A549 (cell line): ENCODE results near the gene GLS. TPM values are rescaled to one million over a fixed set of nuclear protein-coding genes. Genes with fewer than 3 reads are reported as not detected.

Source experiments
- ATAC-seq, 2 experiments: fragments of 200-7000 bp in 1 of 2; fragments of >200 bp in 1 of 2; cut with Nextera tagmentation in 1 of 2; cut with Tn5 transposase in 1 of 2; 3 replicates each; pipeline versions ENCODE4 v1.8.0 to v1.9.1; 2018 to 2020; ENCODE audit warnings: mild to moderate bottlenecking in 1 of 2, moderate library complexity in 1 of 2
- CTCF ChIA-PET: fragments of 300-600 bp; sonication (Branson Sonifier 250); formaldehyde crosslinking; extraction: SDS; loops from one replicate; lab custom pipeline; 2021; ENCODE audit warnings: antibody characterized with exemption, inconsistent platforms; lab: Yijun Ruan, JAX
- POLR2A ChIA-PET: fragments of 350-600 bp; formaldehyde crosslinking; extraction: SDS; loops from one replicate; lab custom pipeline; 2021; ENCODE audit warnings: antibody characterized with exemption, inconsistent platforms; lab: Yijun Ruan, JAX
- DNase-seq, 2 experiments: peaks; one replicate each; pipeline versions ENCODE4 v3.0.0 to v3.0.0-alpha.2; 2011 to 2016; ENCODE audit warnings: low read depth in 1 of 2, low spot score in 1 of 2
- FAIRE-seq: peaks from 2 replicates; lab custom pipeline; 2011; peaks lifted over from hg19 to GRCh38; lab: Jason Lieb, UNC
- H3K27ac ChIP-seq, 2 experiments: fragments of >200 bp; sonication (Bioruptor Twin); formaldehyde crosslinking; 3 replicates each; pipeline ENCODE4 v1.5.1; 2016 to 2017
- H3K4me1 ChIP-seq: fragments of >200 bp; sonication (Bioruptor Twin); formaldehyde crosslinking; 3 replicates; pipeline ENCODE4 v1.6.1; 2016
- H3K4me2 ChIP-seq: fragments of >200 bp; sonication (Bioruptor Twin); formaldehyde crosslinking; 3 replicates; pipeline ENCODE4 v1.6.1; 2016
- H3K4me3 ChIP-seq: fragments of >200 bp; sonication (Bioruptor Twin); formaldehyde crosslinking; 3 replicates; pipeline ENCODE4 v1.5.1; 2016
- H3K9me3 ChIP-seq: fragments of >200 bp; sonication (Bioruptor Twin); formaldehyde crosslinking; 3 replicates; pipeline ENCODE4 v1.6.1; 2016
- BCL3 ChIP-seq: fragments of >200 bp; sonication (Bioruptor Twin); formaldehyde crosslinking; IDR thresholded peaks from 3 replicates; pipeline ENCODE4 v1.6.1; 2016
- CBX2 ChIP-seq: fragments of 200-600 bp; sonication (generic); IDR thresholded peaks from 2 replicates; pipeline ENCODE4 v1.6.1; 2016; ENCODE audit warnings: low read depth, mild to moderate bottlenecking, borderline replicate concordance
- CBX8 ChIP-seq: fragments of 200-600 bp; sonication (generic); IDR thresholded peaks from 2 replicates; pipeline ENCODE4 v1.6.1; 2016
- CEBPB ChIP-seq, 2 experiments: fragments of >200 bp in 1 of 2; sonication (Bioruptor Twin) in 1 of 2; formaldehyde crosslinking in 1 of 2; IDR thresholded peaks; 2 replicates each; pipeline ENCODE4 v1.6.1; 2012 to 2016
- CHD4 ChIP-seq: fragments of 200-600 bp; sonication (generic); IDR thresholded peaks from 2 replicates; pipeline ENCODE4 v1.6.1; 2016; ENCODE audit warnings: antibody characterized with exemption, mild to moderate bottlenecking, borderline replicate concordance
- E2F6 ChIP-seq: IDR thresholded peaks from 2 replicates; pipeline ENCODE4 v1.6.1; 2012; ENCODE audit warnings: low read depth, borderline replicate concordance
- EHF ChIP-seq: fragments of 250-450 bp; sonication (Bioruptor Pico); IDR thresholded peaks from 2 replicates; pipeline ENCODE4 v1.5.0; 2020; ENCODE audit warnings: mild to moderate bottlenecking
- EHMT2 ChIP-seq: fragments of 200-600 bp; sonication (generic); IDR thresholded peaks from 2 replicates; pipeline ENCODE4 v1.6.1; 2016; ENCODE audit warnings: antibody characterized with exemption, low read depth, mild to moderate bottlenecking, moderate library complexity
- EP300 ChIP-seq, 2 experiments: fragments of >200 bp; sonication (Bioruptor Twin); formaldehyde crosslinking; IDR thresholded peaks; 2 replicates in 1 of 2; 3 replicates in 1 of 2; pipeline ENCODE4 v1.6.1; 2016 to 2017
- ESRRA ChIP-seq: fragments of 150-350 bp; IDR thresholded peaks from 2 replicates; pipeline ENCODE4 v1.6.1; 2014; ENCODE audit warnings: mild to moderate bottlenecking, low read length, borderline replicate concordance
- FOXS1 ChIP-seq: fragments of 250-450 bp; sonication (Bioruptor Pico); IDR thresholded peaks from 2 replicates; pipeline ENCODE4 v1.5.0; 2020; ENCODE audit warnings: mild to moderate bottlenecking, moderate library complexity
- GATA3 ChIP-seq: IDR thresholded peaks from 2 replicates; pipeline ENCODE4 v1.6.1; 2012; ENCODE audit warnings: borderline replicate concordance
- HDAC2 ChIP-seq: fragments of 200-600 bp; sonication (generic); IDR thresholded peaks from 2 replicates; pipeline ENCODE4 v1.6.1; 2016
- HMGXB4 ChIP-seq: fragments of 250-450 bp; sonication (Bioruptor Pico); IDR thresholded peaks from 2 replicates; pipeline ENCODE4 v1.5.0; 2021; ENCODE audit warnings: mild to moderate bottlenecking, moderate library complexity, borderline replicate concordance
- HOXA7 ChIP-seq: fragments of 250-450 bp; sonication (Bioruptor Pico); IDR thresholded peaks from 2 replicates; pipeline ENCODE4 v1.5.0; 2020; ENCODE audit warnings: mild to moderate bottlenecking, moderate library complexity
- HOXB5 ChIP-seq: fragments of 250-450 bp; sonication (Bioruptor Pico); IDR thresholded peaks from 2 replicates; pipeline ENCODE4 v1.5.0; 2020; ENCODE audit warnings: mild to moderate bottlenecking, moderate library complexity
- JUNB ChIP-seq: fragments of >200 bp; sonication (Bioruptor Twin); formaldehyde crosslinking; IDR thresholded peaks from 2 replicates; pipeline ENCODE4 v1.6.1; 2016
- KDM1A ChIP-seq: fragments of 200-600 bp; sonication (generic); IDR thresholded peaks from 2 replicates; pipeline ENCODE4 v1.6.1; 2016; ENCODE audit warnings: low read depth, mild to moderate bottlenecking
- MAX ChIP-seq: IDR thresholded peaks from 2 replicates; pipeline ENCODE4 v1.6.1; 2012
- MYC ChIP-seq: IDR thresholded peaks from 2 replicates; pipeline ENCODE4 v1.6.1; 2012; ENCODE audit warnings: mild to moderate bottlenecking, inconsistent platforms, low read length, improper control_type of control experiment, borderline replicate concordance
- NFE2L2 ChIP-seq: fragments of 150-350 bp; conservative IDR thresholded peaks from 2 replicates; pipeline ENCODE4 v1.6.1; 2014; ENCODE audit warnings: low read length
- NR3C1 ChIP-seq: fragments of >200 bp; sonication (Bioruptor Twin); formaldehyde crosslinking; IDR thresholded peaks from 3 replicates; pipeline ENCODE4 v1.6.1; 2017
- PBX3 ChIP-seq: IDR thresholded peaks from 2 replicates; pipeline ENCODE4 v1.6.1; 2012
- PHF8 ChIP-seq: fragments of 200-600 bp; sonication (generic); IDR thresholded peaks from 2 replicates; pipeline ENCODE4 v1.6.1; 2016; ENCODE audit warnings: low read depth, mild to moderate bottlenecking, antibody characterized with exemption, moderate library complexity, borderline replicate concordance
- POLR2A ChIP-seq: IDR thresholded peaks from 2 replicates; pipeline ENCODE4 v1.6.1; 2012; ENCODE audit warnings: mild to moderate bottlenecking, low read length
- RCOR1 ChIP-seq: fragments of 150-350 bp; IDR thresholded peaks from 2 replicates; pipeline ENCODE4 v1.6.1; 2014; ENCODE audit warnings: antibody characterized with exemption, low read length, low read depth
- REST ChIP-seq: fragments of 200-600 bp; sonication (generic); IDR thresholded peaks from 2 replicates; pipeline ENCODE4 v1.6.1; 2016; ENCODE audit warnings: antibody characterized with exemption, mild to moderate bottlenecking, moderate library complexity
- RFX5 ChIP-seq: fragments of 450-650 bp; IDR thresholded peaks from 2 replicates; pipeline ENCODE4 v1.7.1; 2014; ENCODE audit warnings: antibody characterized with exemption, mild to moderate bottlenecking, moderate library complexity
- RNF2 ChIP-seq: fragments of 200-600 bp; sonication (generic); IDR thresholded peaks from 2 replicates; pipeline ENCODE4 v1.6.1; 2016; ENCODE audit warnings: low read depth, mild to moderate bottlenecking, antibody characterized with exemption, moderate library complexity, borderline replicate concordance
- SMC3 ChIP-seq: fragments of >200 bp; sonication (Bioruptor Twin); formaldehyde crosslinking; IDR thresholded peaks from 3 replicates; pipeline ENCODE4 v1.6.1; 2018; ENCODE audit warnings: inconsistent platforms
- SREBF2 ChIP-seq: fragments of 450-650 bp; IDR thresholded peaks from 2 replicates; pipeline ENCODE4 v1.6.1; 2014; ENCODE audit warnings: mild to moderate bottlenecking, moderate library complexity
- TP53 ChIP-seq: fragments of 250-450 bp; sonication (Bioruptor Pico); IDR thresholded peaks from 2 replicates; pipeline ENCODE4 v1.5.0; 2021; ENCODE audit warnings: mild to moderate bottlenecking, moderate library complexity
- USF2 ChIP-seq: fragments of 450-650 bp; IDR thresholded peaks from 2 replicates; pipeline ENCODE4 v1.6.1; 2014; ENCODE audit warnings: antibody characterized with exemption
- ZC3H11A ChIP-seq: fragments of 450-650 bp; IDR thresholded peaks from 2 replicates; pipeline ENCODE4 v1.6.1; 2014; ENCODE audit warnings: antibody characterized with exemption, mild to moderate bottlenecking
- ZSCAN20 ChIP-seq: fragments of 250-450 bp; sonication (Bioruptor Pico); IDR thresholded peaks from 2 replicates; pipeline ENCODE4 v1.8.0; 2022; ENCODE audit warnings: mild to moderate bottlenecking, moderate library complexity
- WGBS: methylation state at CpG from one replicate; pipeline ENCODE4 v1.1.6; 2017; ENCODE audit errors: missing lambda C conversion rate; 5-methylcytosine and 5-hydroxymethylcytosine counted together
- polyA plus RNA-seq, 4 experiments: library from polyadenylated mRNA; depleted of rRNA in 3 of 4; stranded (reverse); fragments of >200 nt; fragmentation: RNase III in 1 of 4; extraction: RNeasy Plus Mini Kit Qiagen cat#74134 plus additional on column Dnase treatment in 1 of 4; gene quantifications; 2 replicates in 3 of 4; 3 replicates in 1 of 4; pipeline ENCODE4 v1.2.3, GENCODE V29; 2011 to 2017

The GLS gene
- polyA plus RNA-seq, 2 of the 4 experiments (the other 2 are of a cell fraction) = 269 to 321 TPM

- WGBS = 33% methylated on average over 2 of the region's 2 CpGs
- ATAC-seq (peak; percentile 25 to 41), DNase-seq (peak in 1 of 2 experiments; percentile 57), FAIRE-seq (no peak)
- peaks cover 98% of the 10 kb centered on the region for H3K4me1 ChIP-seq
- peak overlapping the region; percentile 80 to 92 for H3K27ac ChIP-seq
- H3K4me2 ChIP-seq = peak overlapping the region; percentile 73
- ChIA-PET CTCF (interaction anchor here (1.2 kb wide), 2 partner anchors 12 to 58 kb away, joined by 3 to 5 read pairs; no protein-coding TSS in a partner anchor), POLR2A (interaction anchor here (0.6 to 2.3 kb wide), 6 partner anchors 9 to 109 kb away, joined by 3 to 14 read pairs (median 4); partner anchors contain the start of gene GLS)
- no peaks in the 10 kb centered on the region for H3K9me3 ChIP-seq
- no peak overlapping the region for H3K4me3 ChIP-seq
- TF ChIP-seq JUNB = peak; percentile 92
- no peak for TF ChIP-seq FOXS1 (CRISPR knock-in tag)
- TF ChIP-seq HOXA7 = no peak
- TF ChIP-seq RNF2 = no peak
- TF ChIP-seq CBX8 = no peak
- peak; percentile 30; the same call in 1 of the 3 replicates for TF ChIP-seq SMC3
- TF ChIP-seq MAX = no peak
- no peak for TF ChIP-seq EHMT2
- TF ChIP-seq POLR2A = no peak
- no peak for TF ChIP-seq ZC3H11A
- peak; percentile 38 to 54; a peak in 2 of 5 replicates for TF ChIP-seq EP300 (IDR thresholded peaks at IDR 0.05)
- TF ChIP-seq PHF8 = no peak
- TF ChIP-seq REST = no peak
- TF ChIP-seq ESRRA = no peak
- no peak for TF ChIP-seq ZSCAN20 (CRISPR knock-in tag)
- no peak for TF ChIP-seq HDAC2
- TF ChIP-seq HMGXB4 (CRISPR knock-in tag) = no peak
- TF ChIP-seq SREBF2 = no peak
- no peak for TF ChIP-seq NR3C1
- no peak for TF ChIP-seq PBX3
- TF ChIP-seq CHD4 = no peak
- TF ChIP-seq HOXB5 (CRISPR knock-in tag) = no peak
- no peak for TF ChIP-seq NFE2L2
- TF ChIP-seq BCL3 = 0 out of 3 replicates have a peak, but pooled peaks have one; percentile 26
- TF ChIP-seq MYC = no peak
- TF ChIP-seq GATA3 = peak; percentile 87
- TF ChIP-seq USF2 = no peak
- TF ChIP-seq RCOR1 = no peak
- no peak for TF ChIP-seq TP53
- peak; percentile 29 to 79; a peak in 2 of 4 replicates for TF ChIP-seq CEBPB (IDR thresholded peaks at IDR 0.05)
- TF ChIP-seq EHF (CRISPR knock-in tag) = no peak
- TF ChIP-seq RFX5 = no peak
- no peak for TF ChIP-seq E2F6
- TF ChIP-seq CBX2 = no peak
- no peak for TF ChIP-seq KDM1A
These were observed 42.1 kb upstream of the GLS start for GRCh38 chr2:190838492-190838910.
